HL-60 (cell line): ENCODE measurements around the gene PTPRM.

Experiments used
- CTCF ChIP-seq: IDR thresholded peaks from one replicate; pipeline ENCODE4 v1.5.1; 2011; ENCODE audit warnings: low read length, control low read depth, inconsistent platforms; ENCODE audit not compliant: insufficient read depth
- POLR2AphosphoS5 ChIP-seq: IDR thresholded peaks from 2 replicates; pipeline ENCODE4 v1.6.1; 2012; ENCODE audit warnings: low read depth

- no peak for TF ChIP-seq CTCF
- TF ChIP-seq POLR2AphosphoS5 = no peak
Observed at GRCh38 chr18:8217051-8217564, 650.0 kb downstream of the PTPRM start.
